T-helper 1 cell treated with Interleukin-12 subunit alpha and Interleukin-12 subunit beta and Interleukin-4 antibody, amounts not matched to agents 30 ng/mL and 1 ng/mL, for 36 hours (primary cell): Measurements from ENCODE around the gene PTPRF. TPM values are rescaled to one million over a fixed set of nuclear protein-coding genes. Genes with fewer than 3 reads are reported as not detected.

Experiments
- intact Hi-C: fragments of 100-400 bp; cut with micrococcal nuclease; formaldehyde crosslinking; loops from one replicate; pipeline ENCODE4 v1.15.1; 2024
- total RNA-seq: library from RNA; stranded (reverse); gene quantifications from 2 replicates; pipeline ENCODE4 v1.2.3, GENCODE V29; 2022

The PTPRF gene
- total RNA-seq, 1 donor from 2014 or later, result 0.81 TPM

DNA sequence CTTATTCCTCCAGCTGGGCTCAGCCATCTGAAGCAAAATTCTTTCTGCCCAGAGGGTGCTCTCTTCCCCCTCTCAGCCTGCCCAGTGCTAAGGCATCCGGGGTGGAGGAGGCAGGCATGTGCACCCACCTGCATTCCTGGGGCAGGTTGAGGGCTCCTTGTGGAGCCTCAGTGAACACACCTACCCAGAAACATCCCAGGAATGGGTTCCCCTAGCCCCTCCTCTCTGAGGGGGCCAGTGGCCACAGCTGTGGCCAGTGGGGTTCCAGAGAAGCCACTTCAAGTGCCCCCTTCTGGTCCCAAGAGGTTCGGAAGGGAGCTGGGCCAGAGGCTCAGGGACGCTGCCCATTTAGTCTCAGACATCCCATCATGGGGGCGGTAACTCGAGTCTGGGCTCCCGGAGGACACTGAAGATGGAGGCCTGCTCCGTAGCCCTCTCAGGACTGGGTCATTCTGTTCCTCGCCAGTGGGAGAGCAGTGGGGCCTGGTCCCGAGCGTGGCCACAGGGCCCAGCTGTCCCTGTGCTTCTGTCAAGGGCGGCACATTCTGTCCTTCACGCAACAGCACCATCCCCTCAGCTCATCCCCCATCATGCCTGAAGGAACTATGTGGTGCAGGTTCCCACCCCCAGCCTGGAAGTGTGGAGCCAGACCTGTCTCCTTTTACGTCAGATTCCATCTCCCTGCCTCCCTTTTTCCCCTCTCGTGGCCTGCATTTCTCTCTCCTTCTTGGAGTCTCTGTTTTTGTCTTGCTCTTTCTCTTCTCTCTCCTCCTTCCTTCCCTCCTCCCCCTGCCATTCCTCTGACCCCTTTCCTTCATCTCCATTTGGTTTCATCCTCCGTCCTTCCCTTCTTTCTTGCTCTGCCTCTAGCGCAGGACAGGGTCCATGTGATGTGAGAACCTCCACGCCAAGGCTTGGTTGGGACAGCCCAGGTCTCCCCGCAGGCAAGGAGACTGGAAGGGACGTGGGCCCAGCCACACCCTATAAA is 69.6 kb downstream of the PTPRF start:
- intact Hi-C loops, result no loop called here

DNA sequence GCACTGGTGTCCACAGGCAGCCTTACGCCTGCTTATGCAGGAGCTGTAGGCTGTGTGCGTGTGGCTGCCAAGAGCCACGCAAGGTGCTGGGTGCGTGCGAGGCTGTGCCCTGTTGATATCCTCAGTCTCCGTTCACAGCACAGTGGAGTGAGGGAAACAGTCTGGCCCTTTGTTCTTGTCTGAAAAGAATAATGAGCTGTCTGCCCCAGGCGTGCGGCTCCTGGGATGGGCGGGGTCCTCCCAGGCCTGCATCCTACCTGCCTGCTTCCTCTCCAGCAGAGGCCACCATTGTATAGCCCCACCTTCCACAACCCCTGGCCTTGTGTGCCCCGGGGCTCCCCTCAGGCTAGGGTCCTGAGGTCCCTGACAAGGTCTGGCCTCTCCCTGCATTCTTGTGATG is 72.3 kb downstream of the PTPRF start:
- intact Hi-C loops, result no loop called here

DNA sequence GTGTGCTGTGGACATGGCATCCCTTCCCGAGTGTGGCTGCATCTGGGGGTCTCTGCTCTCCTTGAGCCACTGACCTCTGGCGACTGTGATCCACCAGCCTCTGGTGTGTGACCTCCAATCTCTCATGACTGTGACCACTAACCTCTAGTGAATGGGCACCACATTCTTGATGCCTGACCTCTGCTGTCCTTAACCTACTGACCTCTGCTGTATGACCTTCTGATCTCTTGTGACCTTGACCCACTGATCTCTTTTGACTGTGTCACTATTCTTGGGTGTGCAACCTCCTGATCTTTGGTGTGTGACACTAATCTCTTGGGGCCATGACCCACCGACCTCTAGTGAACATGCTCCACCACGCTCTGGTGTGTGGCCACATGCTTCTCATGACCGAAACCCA is 73.5 kb downstream of the PTPRF start:
- intact Hi-C loops, result no loop called here

DNA sequence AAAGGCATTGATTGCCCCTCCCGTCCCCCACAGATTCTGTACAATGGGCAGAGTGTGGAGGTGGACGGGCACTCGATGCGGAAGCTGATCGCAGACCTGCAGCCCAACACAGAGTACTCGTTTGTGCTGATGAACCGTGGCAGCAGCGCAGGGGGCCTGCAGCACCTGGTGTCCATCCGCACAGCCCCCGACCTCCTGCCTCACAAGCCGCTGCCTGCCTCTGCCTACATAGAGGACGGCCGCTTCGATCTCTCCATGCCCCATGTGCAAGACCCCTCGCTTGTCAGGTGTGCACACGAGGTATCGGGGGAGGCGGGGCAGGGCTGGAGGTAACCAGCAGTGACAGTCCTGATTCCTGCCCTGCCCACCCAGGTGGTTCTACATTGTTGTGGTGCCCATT is 74.5 kb downstream of the PTPRF start:
- intact Hi-C loops, result no loop called here

DNA sequence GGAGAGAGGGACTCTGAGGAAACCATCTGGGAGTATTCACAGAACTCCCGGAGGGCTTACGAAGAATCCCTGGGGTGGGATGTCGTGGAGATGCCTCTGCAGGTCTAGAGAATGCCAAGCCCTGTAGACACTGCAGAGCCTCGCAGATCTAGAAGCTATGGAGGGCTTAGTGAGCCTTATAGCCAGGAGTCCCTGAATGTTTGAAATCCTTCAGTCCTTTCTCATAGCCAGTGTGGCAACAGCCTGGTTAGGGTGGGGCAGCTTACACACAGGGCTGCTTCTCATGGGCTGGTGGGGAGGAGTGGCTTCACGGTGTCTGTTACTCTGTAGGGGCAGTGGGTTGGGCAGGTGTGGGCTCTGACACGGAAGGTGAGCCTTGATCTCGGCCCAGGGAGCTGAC is 75.1 kb downstream of the PTPRF start:
- intact Hi-C loops, result no loop called here

- intact Hi-C loops, result no loop called here
Measured at GRCh38 chr1:43606624-43607023, 75.9 kb downstream of the PTPRF start.

GRCh38 chr1:43608827-43609226 is 78.1 kb downstream of the PTPRF start:
- intact Hi-C loops, result no loop called here

- intact Hi-C loops, result no loop called here
Measured at GRCh38 chr1:43610339-43610738, 79.7 kb downstream of the PTPRF start.

DNA sequence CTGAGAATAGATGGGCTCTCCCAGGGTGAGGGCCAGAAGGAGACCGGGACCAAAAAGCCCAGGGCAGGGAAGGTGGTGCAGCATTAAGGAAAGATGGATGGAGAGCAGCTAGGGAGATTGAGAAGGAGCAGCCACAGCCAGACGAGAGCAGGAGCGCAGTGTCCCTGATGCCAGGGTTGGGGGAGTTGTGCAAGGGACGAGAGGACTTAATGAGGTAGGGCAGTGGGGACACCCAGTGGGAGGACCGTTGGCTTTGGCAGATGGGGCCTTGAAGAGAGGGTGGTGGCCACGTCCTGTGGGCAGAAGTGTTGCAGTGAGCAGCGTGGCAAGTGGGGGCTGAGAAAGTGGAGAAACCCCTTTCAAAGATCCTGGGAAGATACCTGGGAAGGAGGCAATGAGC is 81.3 kb downstream of the PTPRF start:
- intact Hi-C loops, result no loop called here

- intact Hi-C loops, result no loop called here
Measured at GRCh38 chr1:43612406-43612805, 81.7 kb downstream of the PTPRF start.

DNA sequence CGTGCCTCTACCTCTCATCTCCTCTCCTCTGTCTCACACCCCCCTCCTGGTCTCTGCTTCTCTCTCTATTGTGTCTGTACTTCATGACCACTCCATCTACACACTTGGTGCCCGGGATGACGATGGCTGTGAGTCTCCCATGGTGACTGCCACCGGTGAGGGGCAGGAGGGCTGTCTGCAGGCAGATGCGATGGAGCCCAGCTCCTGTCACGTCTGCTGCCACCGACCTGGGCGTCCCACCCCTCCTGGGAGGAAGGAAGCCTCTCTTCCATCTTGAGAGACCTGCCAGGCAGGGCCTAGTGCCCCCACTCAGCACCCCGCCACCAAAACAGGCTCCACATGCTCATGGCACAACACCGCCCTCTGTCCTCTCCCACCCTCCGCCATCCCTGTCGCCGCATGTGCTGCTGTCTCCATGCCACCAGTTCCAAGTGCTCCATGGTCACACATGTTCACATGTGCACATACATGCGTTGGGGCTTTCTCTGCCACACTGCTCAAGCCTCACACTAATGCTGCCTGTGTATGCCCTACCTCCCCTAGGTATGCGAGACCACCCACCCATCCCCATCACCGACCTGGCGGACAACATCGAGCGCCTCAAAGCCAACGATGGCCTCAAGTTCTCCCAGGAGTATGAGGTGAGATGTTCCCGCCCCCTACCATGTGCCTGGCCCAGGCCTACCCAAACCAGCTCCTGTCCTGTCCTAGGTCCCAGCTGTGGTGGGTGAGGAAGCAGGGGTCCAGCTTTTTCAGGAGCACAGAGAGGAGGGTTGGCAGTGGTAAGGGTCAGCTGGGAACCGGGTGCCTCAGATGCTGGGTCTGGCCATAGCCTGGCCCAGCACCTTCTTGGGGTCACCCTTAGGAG is 82.6 kb downstream of the PTPRF start:
- intact Hi-C loops, result no loop called here

DNA sequence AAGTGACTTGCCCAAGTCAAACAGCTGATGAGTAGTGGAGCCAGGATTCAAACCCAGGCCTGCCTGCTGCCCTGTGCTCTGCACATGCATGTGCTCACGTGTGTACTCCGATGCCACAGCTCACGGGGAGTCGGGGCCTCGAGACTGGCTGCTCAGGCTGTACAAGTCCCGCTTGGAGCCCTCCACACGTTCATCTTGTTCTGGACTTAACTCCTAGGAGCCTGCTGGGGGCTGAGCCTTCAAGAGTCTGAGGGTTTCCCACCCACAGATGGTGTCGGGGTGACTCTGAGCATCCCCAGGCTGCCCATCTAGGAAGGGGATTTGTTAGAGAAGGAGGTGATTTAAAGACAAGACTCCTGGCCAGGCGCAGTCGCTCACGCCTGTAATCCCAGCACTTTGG is 83.5 kb downstream of the PTPRF start:
- intact Hi-C loops, result no loop called here

- intact Hi-C loops, result no loop called here
Measured at GRCh38 chr1:43614891-43615290, 84.2 kb downstream of the PTPRF start.

DNA sequence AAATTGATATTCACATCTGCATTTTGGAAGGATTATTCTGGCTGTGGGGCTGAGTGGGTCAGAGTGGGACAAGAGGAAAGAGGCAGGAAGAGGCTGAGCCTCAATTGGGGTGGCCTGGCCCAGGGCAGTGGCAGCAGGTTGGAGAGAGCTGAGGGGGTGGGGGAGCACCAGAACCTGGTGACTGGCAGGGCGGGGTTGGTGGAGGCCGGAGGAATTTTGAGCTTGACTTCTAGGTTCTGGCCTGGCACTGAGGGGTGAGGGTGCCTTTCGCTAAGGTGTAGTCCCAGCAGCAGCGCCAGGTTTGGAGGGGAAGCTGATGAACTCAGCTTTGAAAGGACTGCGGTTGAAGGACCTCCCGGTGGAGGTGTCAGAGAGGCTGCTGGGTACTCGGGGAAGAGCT is 85.7 kb downstream of the PTPRF start:
- intact Hi-C loops, result no loop called here

- intact Hi-C loops, result no loop called here
Measured at GRCh38 chr1:43617011-43617410, 86.3 kb downstream of the PTPRF start.

DNA sequence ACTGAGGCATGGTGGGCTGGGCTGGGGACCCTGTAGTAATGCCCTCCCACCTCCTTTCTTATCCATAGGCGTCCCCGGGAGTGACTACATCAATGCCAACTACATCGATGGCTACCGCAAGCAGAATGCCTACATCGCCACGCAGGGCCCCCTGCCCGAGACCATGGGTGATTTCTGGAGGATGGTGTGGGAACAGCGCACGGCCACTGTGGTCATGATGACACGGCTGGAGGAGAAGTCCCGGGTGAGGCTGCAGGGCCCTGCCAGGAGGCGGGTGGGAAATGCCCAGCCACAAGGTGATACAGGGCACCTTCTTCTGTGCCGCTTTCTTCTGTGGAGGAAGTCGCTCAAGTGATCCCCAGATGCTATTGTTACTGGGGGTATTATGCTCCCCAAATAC is 87.0 kb downstream of the PTPRF start:
- intact Hi-C loops, result no loop called here

- intact Hi-C loops, result no loop called here
Measured at GRCh38 chr1:43618521-43619313, 88.0 kb downstream of the PTPRF start.

DNA sequence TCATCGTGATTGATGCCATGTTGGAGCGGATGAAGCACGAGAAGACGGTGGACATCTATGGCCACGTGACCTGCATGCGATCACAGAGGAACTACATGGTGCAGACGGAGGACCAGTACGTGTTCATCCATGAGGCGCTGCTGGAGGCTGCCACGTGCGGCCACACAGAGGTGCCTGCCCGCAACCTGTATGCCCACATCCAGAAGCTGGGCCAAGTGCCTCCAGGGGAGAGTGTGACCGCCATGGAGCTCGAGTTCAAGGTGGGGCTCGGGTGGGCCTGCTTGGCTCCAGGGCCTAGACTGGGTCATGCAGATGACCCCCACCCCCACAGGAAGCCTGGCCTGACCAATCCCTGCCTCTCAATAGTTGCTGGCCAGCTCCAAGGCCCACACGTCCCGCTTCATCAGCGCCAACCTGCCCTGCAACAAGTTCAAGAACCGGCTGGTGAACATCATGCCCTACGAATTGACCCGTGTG is 88.7 kb downstream of the PTPRF start:
- intact Hi-C loops, result no loop called here

GRCh38 chr1:43619996-43620920 is 89.6 kb downstream of the PTPRF start:
- intact Hi-C loops, result no loop called here

- intact Hi-C loops, result no loop called here
Measured at GRCh38 chr1:43620956-43621355, 90.3 kb downstream of the PTPRF start.
